GM19328 (cell line): ENCODE measurements around the gene DHX16.
"Not testable (repeated sequence)": the region's sequence is repeated elsewhere in the genome, so short reads cannot be mapped to it uniquely, and the experiment has no call there.

Source experiments
- ATAC-seq: cut with Tn5 transposase; IDR thresholded peaks from one replicate; pipeline ENCODE4 v1.9.1; 2021; ENCODE audit warnings: mild to moderate bottlenecking, moderate library complexity; ENCODE audit not compliant: unreplicated experiment

DHX16 gene

DNA sequence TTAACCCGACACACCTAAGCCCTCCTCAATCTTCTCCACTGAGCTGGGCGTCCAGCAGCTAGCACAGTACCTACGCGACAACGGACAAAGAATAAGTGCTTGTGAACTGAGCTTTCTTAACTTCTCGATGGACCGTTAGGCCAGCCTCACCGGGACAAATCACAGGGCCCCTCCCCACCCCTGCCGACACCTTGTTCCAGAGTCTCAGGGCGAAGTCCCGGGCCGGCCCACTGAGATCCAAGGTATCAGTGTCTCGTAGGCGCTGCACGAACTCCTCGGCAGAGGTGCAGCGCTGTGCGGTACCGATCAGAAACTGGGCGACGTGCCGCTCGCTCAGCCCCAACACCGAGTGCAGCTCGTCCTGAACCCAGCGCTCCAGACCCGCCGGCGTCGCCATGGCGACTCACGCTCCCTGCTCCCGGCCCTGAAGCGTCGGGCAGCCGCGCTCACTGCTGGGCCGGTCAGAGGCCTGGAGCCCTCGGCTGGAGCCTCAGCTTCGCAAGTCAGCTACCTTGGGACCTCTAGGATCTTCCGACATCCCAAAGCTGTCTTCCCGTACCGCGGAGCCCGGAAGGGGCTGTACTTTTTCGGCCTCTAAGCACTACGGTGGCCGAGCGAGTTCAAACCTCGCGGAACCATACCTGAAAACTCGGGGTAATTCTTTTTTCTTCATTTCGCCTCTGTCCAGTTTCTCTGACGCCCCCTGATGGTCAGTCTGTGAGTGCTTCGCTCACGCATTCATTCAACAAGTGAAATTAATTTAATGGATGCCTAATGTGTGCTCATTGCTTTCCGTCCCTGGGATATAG is at the start of gene DHX16:
Gene DHX16, minus strand, starts transcription at position 562 of the 809 bp plus-strand sequence. Its CDS starts 165 bp downstream, at position 397.
- ATAC-seq = peak; percentile 56

DNA sequence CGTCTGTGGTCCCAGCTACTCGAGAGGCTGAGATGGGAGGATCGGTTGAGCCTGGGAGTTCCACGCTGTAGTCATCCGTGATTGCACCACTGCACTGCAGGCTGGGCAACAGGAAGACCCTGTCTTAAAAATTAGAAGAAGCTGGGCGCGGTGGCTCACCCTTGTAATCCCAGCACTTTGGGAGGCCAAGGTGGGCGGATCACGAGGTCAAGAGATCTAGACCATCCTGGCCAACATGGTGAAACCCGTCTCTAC is 49.1 kb upstream of the DHX16 start:
- ATAC-seq = not testable (repeated sequence)

DNA sequence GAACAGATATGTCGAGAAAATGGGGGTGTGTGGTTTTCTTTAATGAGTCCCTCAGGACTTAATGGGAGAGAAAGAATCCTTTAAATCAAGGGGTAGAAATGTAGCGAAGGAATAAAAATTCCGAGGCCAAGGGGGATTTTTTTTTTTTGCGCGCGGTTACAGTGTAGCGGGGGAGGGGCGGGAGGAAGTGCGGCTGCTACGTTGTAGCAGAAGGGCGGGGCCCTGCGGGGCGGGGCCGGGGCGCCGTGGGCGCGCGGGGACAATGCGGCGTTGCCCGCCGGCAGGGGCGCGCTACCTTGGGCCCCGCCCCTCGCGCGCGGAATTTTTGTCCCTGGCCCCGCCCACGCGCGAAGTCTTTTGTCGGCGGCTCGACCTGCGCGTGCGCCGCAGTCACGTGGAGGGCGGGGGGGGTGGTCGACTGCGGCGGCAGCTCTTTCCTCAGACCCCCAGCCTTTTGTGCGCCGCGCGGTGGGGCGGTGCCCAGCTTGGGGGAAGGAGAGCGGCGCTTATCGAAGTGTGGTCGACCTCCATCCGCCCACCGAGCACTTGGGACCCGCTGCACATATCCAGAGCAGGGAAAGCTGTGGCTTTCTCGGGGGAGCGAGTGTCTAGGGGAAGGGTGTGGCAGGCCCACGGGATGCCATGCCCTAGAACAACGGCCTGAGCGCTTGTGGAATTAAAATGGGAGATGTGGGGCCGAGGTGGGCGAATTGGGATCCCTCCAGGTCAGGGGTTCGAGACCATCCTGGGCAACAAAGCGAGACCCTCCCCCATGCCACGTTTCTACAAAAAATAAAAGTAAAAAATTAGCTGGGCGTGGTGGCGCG is 48.6 kb upstream of the DHX16 start:
- peak; percentile 30 for ATAC-seq

DNA sequence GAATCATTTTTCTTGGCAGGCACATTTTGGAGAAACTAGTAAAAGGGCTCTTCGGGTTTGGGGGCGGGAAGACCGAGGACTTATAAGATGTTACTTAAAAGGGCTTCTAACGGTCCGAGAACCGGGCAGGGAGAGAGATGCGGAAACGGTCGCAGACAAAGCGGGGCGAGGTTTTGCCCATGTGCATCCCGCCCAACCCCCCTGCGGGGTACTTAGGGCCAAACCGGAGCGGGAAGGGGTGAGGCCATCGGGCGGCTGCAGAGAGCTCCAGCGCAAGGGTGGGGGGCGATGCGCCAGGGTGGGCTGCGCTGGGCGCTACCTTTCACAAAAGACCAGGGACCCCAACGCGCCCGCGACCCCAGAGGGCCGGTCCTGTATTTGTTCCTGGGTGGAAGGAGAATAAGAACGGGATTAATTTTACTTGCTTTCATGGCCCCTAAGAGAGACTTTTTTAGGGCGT is 48.0 kb upstream of the DHX16 start:
- no peak for ATAC-seq

DNA sequence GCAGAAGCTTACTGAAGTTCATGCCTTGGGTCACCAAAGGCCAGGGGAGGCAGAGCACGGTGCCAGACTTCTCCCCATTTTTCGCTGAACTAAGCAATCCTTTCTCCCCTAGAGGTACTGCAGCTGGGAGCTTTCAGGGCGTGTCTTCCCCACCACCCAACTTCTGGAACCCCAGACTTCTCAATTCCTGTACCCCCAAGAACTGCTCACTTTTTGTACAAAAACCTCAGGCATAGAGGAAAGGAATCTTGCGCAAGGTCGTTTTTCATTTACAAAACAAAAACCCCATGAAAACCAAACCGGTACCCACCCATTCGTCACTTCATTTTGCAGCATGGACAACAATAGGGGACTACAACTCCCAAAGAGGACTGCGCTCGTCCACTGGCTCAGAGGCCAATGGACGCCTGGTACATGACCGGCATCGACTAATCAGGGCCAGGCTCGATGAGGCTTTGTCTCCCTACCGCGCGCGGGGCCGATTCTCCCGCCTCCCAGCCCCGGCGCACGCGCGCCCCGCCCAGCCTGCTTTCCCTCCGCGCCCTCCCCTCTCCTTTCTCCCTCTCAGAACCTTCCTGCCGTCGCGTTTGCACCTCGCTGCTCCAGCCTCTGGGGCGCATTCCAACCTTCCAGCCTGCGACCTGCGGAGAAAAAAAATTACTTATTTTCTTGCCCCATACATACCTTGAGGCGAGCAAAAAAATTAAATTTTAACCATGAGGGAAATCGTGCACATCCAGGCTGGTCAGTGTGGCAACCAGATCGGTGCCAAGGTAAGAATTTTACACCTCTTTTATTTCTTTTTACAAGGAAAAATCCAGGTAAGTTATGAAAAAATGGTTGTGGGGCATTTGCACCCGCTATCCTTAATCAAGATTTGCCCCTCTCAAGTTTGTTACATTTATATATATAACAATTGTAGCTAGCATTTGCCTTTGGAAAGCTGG is 47.3 kb upstream of the DHX16 start, which contains the start of gene TUBB:
Gene TUBB, plus strand, starts transcription at position 562 of the 947 bp plus-strand sequence. Its CDS starts 155 bp downstream, at position 717.
- ATAC-seq = peak; percentile 40

DNA sequence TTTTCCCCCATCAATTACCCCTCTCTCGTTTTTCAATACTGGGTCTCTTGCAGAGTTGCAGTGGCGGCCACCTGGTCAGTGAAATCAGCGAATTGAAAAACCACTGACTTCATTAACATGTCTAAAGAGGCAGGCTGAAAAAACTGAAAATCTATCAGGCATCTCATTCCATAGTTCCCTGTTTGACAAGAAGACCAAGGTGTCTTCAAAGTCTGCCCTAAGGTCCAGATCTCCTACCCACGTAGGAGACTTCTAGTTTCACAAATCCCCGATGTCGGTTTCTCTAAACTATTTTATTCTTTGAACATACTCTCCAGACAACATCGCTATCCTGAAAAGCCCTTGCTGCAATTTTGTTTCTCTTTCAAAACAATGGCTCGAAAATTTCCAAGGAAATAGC is 46.5 kb upstream of the DHX16 start:
- no peak for ATAC-seq

DNA sequence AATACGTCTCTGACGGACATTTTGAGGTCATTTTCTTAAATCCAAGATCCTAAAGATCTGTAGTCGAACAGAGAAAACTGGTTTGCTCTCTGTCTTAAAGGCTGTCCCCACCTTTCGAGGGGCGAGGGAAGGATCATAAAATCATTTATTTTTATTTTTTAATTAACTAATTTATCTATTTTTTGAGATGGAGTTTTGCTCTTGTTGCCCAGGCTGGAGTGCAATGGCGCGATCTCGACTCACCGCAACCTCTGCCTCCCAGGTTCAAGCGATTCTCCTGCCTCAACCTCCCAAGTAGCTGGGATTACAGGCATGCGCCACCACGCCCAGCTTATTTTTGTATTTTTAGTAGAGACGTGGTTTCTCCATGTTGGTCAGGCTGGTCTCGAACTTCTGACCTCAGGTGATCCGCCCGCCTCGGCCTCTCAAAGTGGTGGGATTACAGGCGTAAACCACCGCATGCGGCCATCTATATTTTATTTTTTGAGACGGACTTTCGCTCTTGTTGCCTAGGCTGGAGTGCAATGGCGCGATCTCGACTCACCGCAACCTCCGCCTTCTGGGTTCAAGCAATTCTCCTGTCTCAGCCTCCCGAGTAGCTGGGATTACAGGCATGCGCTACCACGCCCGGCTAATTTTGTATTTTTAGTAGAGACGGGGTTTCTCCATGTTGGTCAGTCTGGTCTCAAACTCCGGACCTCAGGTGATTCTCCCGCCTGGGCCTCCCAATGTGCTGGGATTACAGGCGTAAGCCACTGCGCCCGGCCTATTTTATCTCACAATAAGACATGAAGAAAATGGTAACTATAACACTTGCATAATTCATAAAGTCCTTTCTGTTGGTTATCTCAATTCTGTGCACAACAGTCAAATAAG is 45.3 kb upstream of the DHX16 start:
- ATAC-seq = not testable (repeated sequence)

DNA sequence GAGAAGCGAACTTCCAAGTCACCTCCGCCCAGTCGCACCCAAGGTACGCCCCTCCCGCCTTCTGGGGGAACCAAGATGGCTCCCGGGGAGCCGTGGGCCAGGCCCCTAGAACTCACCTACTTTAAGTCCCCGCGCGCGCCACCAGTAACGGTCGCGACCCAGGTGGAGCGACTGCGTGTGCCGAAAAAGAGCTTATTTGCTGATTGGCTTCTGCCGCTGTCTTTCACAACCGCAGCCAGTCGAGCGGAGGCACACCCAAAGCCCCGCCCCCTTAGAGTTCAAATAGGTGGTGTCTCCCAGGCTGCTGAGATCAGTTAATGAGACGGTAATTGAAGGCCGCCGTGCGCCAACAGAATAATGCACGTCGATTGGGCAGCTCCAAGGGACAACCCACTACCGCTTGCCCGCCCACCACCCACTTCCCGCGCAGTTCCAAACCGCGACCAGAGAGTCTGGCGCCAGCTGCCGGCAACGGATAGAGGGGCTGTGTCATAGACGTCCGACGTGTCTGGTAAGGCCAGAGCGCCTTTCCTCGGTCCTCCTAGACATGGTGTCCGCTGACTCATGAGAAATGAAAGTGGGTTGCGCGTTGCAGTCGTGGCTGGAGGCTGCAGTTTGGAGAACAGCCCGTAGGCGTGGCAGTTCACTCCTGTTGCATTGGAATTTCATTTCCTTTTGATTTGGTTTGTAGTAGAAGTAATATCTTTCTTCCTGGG is 44.5 kb upstream of the DHX16 start, which contains the start of gene MDC1:
Gene MDC1, minus strand, starts transcription at position 153 of the 716 bp plus-strand sequence. CDS start 2,106 bp downstream, outside the sequence.
- ATAC-seq = peak; percentile 68

DNA sequence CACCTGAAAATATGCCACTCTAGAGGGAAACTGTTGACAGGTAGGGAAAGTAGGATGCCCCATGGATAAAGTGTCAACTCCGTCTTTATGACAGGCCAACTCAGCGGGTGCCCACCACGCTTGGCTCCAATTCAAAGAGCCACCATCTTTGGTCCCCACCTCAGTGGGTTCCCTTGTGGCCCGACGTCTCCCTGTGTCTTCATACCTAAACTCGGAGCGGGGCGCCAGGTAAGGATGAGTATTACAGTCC is 44.0 kb upstream of the DHX16 start:
- ATAC-seq = no peak

DNA sequence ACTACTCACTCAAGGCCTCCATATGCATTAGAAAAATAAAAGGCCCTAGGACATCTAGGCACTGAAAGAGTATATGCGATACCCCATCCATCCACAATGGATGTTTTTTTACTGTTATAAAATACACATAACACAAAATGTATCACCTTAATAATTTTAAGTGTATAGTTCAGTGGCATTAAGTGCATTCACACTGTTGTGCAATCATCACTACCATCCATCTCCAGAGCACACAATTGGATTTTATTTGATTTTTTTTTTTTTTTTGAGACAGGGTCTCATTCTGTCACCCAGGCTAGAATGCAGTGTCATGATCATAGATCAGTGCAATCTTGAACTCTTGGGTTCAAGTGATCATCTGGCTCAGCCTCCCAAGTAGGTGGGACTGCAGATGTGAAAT is 41.5 kb upstream of the DHX16 start:
- no peak for ATAC-seq

DNA sequence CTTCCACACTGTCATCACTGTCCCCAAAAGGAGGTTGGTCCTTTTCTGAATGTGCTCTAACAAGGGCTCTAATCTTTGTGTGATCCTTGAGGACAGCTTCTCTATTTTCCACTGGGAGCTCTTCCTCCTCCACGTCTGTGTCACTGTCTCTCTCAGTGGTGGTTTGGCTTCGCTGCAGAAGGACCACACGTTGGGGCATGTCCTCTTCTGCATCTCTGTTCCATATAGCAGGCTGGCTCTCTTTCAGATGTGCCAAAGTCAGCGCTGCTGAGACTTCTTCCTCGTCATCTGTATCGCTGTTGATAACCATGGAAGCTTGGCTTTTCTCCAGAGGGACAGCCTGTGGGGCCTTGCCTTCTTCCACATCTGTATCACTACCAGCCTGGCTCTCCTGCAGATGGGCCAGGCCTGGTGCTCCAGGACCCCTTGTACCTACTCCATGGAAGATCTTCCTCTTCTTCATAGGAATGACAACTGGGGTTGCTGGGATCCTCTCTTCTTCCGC is 39.7 kb upstream of the DHX16 start:
- no peak for ATAC-seq

DNA sequence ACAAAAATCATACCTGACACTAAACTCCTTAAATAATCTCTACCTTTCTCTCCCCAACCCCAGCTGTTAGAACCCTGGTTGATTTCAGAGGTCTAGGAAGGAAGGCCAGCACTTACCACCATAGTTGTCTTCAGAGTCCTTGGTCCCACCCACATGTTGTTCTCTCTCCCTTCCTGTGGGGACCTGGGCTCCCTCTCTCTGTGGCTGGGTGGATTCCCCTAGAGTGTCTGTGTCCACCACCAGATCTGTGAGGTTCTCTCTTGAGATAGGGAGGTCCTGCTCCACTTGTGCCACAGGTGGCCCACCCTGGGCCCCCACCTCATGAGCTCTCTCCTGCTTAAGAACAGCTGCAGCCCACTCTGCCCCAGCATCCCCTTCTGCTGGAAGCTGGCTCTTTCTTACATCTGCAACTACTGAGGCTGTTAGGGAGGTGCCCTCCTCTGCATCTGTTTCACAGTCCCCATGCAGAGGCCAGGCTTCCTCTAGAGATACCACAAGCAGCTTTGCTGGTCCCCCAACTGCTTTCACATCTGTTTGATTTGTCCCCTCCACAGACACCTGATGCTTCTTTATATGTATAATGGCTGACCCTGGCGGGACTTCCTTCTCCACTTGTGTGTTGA is 39.1 kb upstream of the DHX16 start:
- ATAC-seq = no peak

DNA sequence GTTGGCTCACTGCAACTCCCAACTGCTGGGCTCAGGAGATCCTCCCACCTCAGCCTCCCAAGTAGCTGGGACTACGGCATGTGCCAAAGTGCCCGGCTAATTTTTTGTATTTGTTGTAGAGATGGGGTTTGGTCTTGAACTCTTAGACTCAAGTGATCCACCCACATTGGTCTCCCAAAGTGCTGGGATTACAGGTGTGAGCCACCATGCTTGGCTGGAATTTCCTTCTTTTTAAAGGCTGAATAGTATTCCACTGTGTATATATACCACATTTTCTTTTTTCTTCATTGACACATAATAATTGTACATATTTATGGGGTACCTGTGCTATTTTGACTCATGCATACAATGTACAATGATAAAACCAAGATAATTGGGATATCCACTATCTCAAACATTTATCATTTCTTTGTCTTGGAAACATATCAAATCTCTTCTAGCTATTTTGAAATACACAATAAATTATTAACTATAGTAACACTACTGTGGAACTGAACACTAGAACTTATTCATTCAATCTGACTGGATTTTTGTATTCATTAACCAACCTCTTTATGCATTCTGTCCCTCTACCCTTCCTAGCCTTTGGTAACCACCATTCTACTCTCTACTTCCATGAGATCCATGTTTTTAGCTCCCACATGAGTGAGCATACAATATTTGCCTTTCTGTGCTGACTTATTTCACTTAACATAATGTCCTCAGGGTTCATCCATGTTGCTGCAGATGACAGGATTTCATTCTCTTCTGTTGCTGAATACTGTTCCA is 36.5 kb upstream of the DHX16 start:
- ATAC-seq = no peak

DNA sequence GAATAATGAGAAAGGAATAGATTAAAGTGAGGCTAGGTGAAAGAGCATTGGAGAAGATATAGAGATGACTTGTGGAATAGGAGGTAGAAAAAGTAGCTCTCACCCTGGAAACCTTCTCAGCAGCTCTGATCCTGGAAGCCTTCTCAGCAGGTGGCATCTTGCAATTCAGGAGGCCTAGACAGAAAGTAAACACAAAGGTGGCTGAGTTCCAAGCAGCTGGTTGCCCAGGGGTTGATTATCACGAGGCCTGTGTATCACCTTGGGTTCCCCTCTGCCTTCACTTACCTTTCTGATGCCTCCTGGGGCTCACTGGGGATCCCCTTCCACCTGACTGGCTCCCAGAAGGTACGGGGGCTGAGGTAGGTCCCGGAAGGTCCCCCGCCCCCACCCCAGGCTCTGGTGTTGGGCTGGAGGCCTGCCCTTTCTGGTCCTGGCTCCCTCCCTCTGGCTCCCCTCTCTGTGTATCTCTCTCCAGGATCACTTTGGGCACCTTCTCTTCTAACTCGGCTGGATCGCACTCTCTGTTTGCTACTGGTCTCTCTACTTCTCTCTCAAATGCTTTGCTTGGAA is 34.6 kb upstream of the DHX16 start:
- no peak for ATAC-seq

DNA sequence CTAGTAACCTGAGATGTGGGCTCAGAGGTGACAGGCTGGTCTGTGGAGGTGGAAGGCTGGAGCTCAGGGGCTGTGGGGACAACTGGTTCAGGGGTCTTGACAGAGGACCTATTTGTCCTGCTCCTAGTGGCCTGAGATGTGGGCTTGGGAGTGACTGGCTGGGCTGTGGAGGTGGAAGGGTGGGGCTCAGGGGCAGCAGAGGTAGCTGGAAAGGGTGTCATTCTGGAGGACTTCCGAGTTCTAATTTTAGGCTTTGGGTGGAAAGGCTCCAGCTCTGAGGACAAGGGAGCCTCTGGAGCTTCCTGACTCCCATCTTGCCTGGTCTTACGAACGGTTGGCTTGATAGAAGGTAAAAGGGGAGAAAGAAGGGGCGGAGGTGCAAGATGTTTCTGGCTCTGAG is 32.8 kb upstream of the DHX16 start:
- no peak for ATAC-seq

DNA sequence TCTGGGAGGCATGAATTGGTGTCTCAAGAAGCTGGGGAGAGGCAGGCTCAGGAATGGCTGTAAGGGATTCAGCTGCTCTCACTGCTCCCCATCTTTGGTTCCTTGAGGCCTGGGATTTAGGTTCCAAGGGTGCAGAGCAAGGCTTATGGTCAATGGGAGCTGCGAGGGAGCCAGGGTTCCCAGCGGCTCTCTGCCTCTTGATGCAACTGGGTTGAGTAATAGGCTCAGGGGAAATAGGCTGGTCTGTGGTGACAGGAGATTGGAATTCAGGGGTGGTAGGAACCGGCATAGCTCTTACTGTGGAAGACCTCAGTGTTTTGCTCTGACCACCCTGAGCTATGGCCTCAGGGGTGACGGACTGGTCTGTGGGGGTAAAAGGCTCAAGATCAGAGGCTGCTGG is 31.0 kb upstream of the DHX16 start:
- ATAC-seq = no peak

DNA sequence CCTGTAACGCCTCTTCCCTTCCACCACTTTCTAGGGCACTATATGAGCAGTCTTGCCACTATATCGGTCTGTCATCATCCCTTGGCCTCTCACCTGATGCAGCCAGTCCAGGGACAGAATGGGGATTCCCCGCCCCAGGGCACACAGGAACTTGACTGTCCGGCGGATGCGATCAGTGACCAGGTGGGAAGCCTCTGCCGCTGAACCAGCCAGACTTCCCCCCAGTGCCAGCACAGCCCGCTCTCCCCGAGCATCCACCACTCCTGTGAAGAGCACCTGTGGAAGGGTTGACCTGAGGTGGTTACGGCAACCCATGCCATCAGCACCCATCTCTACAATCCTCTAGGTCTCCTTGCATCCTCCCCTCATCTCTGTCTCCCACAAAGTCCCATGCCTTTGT is 30.2 kb upstream of the DHX16 start:
- ATAC-seq = no peak

DNA sequence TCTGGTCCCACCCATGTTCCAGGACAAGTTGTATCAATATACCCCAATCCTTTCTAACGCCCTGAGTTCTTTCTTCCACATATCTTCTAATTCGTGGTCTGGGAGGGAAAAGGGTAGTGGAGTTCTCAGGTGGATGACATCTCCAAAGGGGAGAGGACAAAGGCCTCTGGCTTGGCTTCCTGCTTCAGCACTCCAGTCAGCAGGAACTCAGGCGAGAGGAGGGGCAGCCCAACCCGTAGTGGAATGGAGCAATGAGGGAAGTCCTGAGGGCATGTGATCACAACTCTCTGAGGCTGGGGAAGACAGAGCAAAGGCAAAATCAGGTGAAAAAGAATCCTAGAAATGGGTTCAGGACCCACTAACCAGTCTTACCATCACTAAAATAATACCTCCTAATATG is 27.5 kb upstream of the DHX16 start:
- no peak for ATAC-seq
